Endothelial cell of umbilical vein (primary cell): ENCODE measurements around the gene CHST11. TPM values are rescaled to one million over a fixed set of nuclear protein-coding genes. Genes with fewer than 3 reads are reported as not detected.

Source experiments
- BruUV-seq: library from RNA; stranded (reverse); fragments of 400-500 nt; replicated peaks from 2 replicates; lab custom pipeline; 2021; lab: Mats Ljungman, UMichigan
- CTCF ChIA-PET: fragments of 300-600, 350-600 bp; sonication (Branson Sonifier 250); formaldehyde crosslinking; loops from one replicate; lab custom pipeline; 2021; ENCODE audit warnings: antibody characterized with exemption, inconsistent platforms; lab: Charles Lee
- POLR2A ChIA-PET: fragments of 300-600, 350-600 bp; sonication (Branson Sonifier 250); formaldehyde crosslinking; loops from one replicate; lab custom pipeline; 2021; ENCODE audit warnings: antibody characterized with exemption, inconsistent platforms; lab: Charles Lee
- DNase-seq: peaks from one replicate; pipeline ENCODE4 v3.0.0-alpha.2; 2011; ENCODE audit warnings: low read depth, low spot score
- FAIRE-seq: peaks from 2 replicates; lab custom pipeline; 2011; peaks lifted over from hg19 to GRCh38; lab: Jason Lieb, UNC
- H2AFZ ChIP-seq: 2 replicates; pipeline ENCODE4 v1.6.0; 2012; ENCODE audit warnings: low read depth, low read length, control low read depth, inconsistent platforms
- H3K27ac ChIP-seq: 2 replicates; pipeline ENCODE4 v1.5.1; 2011; ENCODE audit warnings: low read depth, mild to moderate bottlenecking, control low read depth, low read length, moderate library complexity; ENCODE audit not compliant: insufficient read depth
- H3K27me3 ChIP-seq, 2 experiments: 2 replicates each; pipeline versions ENCODE4 v1.6.0 to v1.6.1; 2011; ENCODE audit warnings: low read length in 2 of 2, mixed read lengths in 1 of 2; ENCODE audit not compliant: control insufficient read depth in 2 of 2, insufficient read depth in 2 of 2
- H3K36me3 ChIP-seq, 2 experiments: 2 replicates in 1 of 2; 3 replicates in 1 of 2; pipeline ENCODE4 v1.5.1; 2011; ENCODE audit warnings: low read length in 2 of 2, mild to moderate bottlenecking in 1 of 2, moderate library complexity in 1 of 2; ENCODE audit not compliant: control insufficient read depth in 2 of 2, insufficient read depth in 2 of 2; ENCODE audit errors: extremely low read depth in 1 of 2
- H3K4me1 ChIP-seq: 3 replicates; pipeline ENCODE4 v1.5.1; 2011; ENCODE audit warnings: mild to moderate bottlenecking, low read length; ENCODE audit not compliant: control insufficient read depth, insufficient read depth; ENCODE audit errors: extremely low read depth
- H3K4me2 ChIP-seq: 2 replicates; pipeline ENCODE4 v1.6.1; 2011; ENCODE audit warnings: low read length, control low read depth, mixed read lengths; ENCODE audit not compliant: insufficient read depth
- H3K4me3 ChIP-seq, 3 experiments: fragments of 200-600 bp in 1 of 3; sonication (generic), shearing (Covaris generic) in 1 of 3; replicated peaks in 1 of 3; 2 replicates each; pipeline ENCODE4 v1.5.1; 2011 to 2016; ENCODE audit warnings: control low read depth in 3 of 3, low read length in 3 of 3, mild to moderate bottlenecking in 2 of 3, inconsistent platforms in 1 of 3, low read depth in 1 of 3, moderate library complexity in 1 of 3; ENCODE audit not compliant: insufficient read depth in 1 of 3
- H3K79me2 ChIP-seq: 2 replicates; pipeline ENCODE4 v1.6.0; 2012; ENCODE audit warnings: low read length, inconsistent platforms; ENCODE audit not compliant: control insufficient read depth, insufficient read depth
- H3K9ac ChIP-seq: replicated peaks from 2 replicates; pipeline ENCODE3; 2011; ENCODE audit warnings: low read length, control low read depth; ENCODE audit not compliant: insufficient read depth; ENCODE audit errors: extremely low read depth
- H3K9me1 ChIP-seq: replicated peaks from 3 replicates; pipeline ENCODE4 v1.6.0; 2011; ENCODE audit warnings: mild to moderate bottlenecking, low read length; ENCODE audit not compliant: control insufficient read depth, insufficient read depth; ENCODE audit errors: extremely low read depth
- H3K9me3 ChIP-seq: replicated peaks from 2 replicates; pipeline ENCODE4 v1.5.1; 2012; ENCODE audit warnings: low read length, inconsistent platforms; ENCODE audit not compliant: control insufficient read depth, insufficient read depth
- H4K20me1 ChIP-seq: replicated peaks from 2 replicates; pipeline ENCODE3; 2011; ENCODE audit warnings: mild to moderate bottlenecking, low read length; ENCODE audit not compliant: control insufficient read depth, insufficient read depth; ENCODE audit errors: extremely low read depth
- CTCF ChIP-seq, 2 donors: IDR thresholded peaks; 1 replicate in 1 of 2; 2 replicates in 1 of 2; pipeline ENCODE4 v1.5.1; 2011; ENCODE audit warnings: low read length in 2 of 2, mild to moderate bottlenecking in 2 of 2, moderate library complexity in 2 of 2, control low read depth in 1 of 2, inconsistent platforms in 1 of 2, low read depth in 1 of 2; ENCODE audit not compliant: insufficient read depth in 1 of 2; ENCODE audit errors: extremely low read depth in 1 of 2
- EZH2 ChIP-seq: IDR thresholded peaks from 2 replicates; pipeline ENCODE4 v1.6.1; 2012; ENCODE audit warnings: borderline replicate concordance, low read depth, mild to moderate bottlenecking, moderate library complexity, low read length, inconsistent platforms; ENCODE audit not compliant: severe bottlenecking
- FOS ChIP-seq: IDR thresholded peaks from 2 replicates; pipeline ENCODE4 v1.6.1; 2011; ENCODE audit warnings: mild to moderate bottlenecking, low read length, moderate library complexity, borderline replicate concordance; ENCODE audit not compliant: insufficient read depth
- GATA2 ChIP-seq: IDR thresholded peaks from 2 replicates; pipeline ENCODE4 v1.7.0; 2011; ENCODE audit warnings: low read depth, mild to moderate bottlenecking, moderate library complexity, mixed read lengths, low read length; ENCODE audit not compliant: insufficient read length, insufficient read depth
- JUN ChIP-seq: IDR thresholded peaks from 2 replicates; pipeline ENCODE4 v1.6.1; 2011; ENCODE audit warnings: borderline replicate concordance, low read depth; ENCODE audit not compliant: insufficient read length, insufficient read depth
- MAX ChIP-seq: IDR thresholded peaks from 2 replicates; pipeline ENCODE4 v1.6.1; 2011; ENCODE audit not compliant: insufficient read depth, insufficient read length
- MYC ChIP-seq: IDR thresholded peaks from one replicate; pipeline ENCODE4 v1.6.1; 2011; ENCODE audit warnings: mild to moderate bottlenecking, low read depth, low read length
- POLR2A ChIP-seq: IDR thresholded peaks from 2 replicates; pipeline ENCODE4 v1.6.1; 2012; ENCODE audit warnings: low read depth, mild to moderate bottlenecking, control low read depth, low read length
- POLR2AphosphoS5 ChIP-seq: IDR thresholded peaks from 2 replicates; pipeline ENCODE4 v1.6.1; 2012; ENCODE audit warnings: low read depth, mild to moderate bottlenecking, control low read depth, low read length, moderate library complexity; ENCODE audit not compliant: insufficient read depth
- dilution Hi-C: fragments of 300-500 bp; cut with MboI; formaldehyde crosslinking; loops from one replicate; pipeline ENCODE4 v1.15.0; 2019; ENCODE audit warnings: low sequenced_read_pairs; ENCODE audit not compliant: extremely low pct_ligation_motif_present
- intact Hi-C: fragments of 100-400 bp; cut with micrococcal nuclease; formaldehyde crosslinking; loops from one replicate; pipeline ENCODE4 v1.10.0; 2022
- polyA plus RNA-seq, 4 experiments: library from polyadenylated mRNA; depleted of rRNA in 3 of 4; stranded (reverse) in 3 of 4; unstranded in 1 of 4; fragments of >200 nt; gene quantifications; 2 replicates each; pipeline versions ENCODE4 v1.2.1 to v1.2.3, GENCODE V29; 2011 to 2012; ENCODE audit warnings: missing spikeins in 1 of 4
- total RNA-seq: library from RNA; stranded (reverse); gene quantifications from 2 replicates; pipeline ENCODE4 v1.2.3, GENCODE V29; 2021

Gene CHST11
- total and polyA plus RNA-seq, 2 donors (not counting 3 experiments of a cell fraction or from before 2014, with no cell fraction given): 19.7 to 20.9 TPM

- no TSS peak for BruUV-seq
- TF ChIP-seq MYC (no peak), EZH2 (no peak), FOS (no peak), CTCF (IDR thresholded peaks at IDR 0.05; ENCODE audit: extremely low read depth in 1 of 2, insufficient read depth in 1 of 2, low read depth in 1 of 2, low read length in 2 of 2) (no peak), MAX (no peak), JUN (no peak), GATA2 (no peak), POLR2AphosphoS5 (no peak), POLR2A (no peak)
- H2AFZ ChIP-seq: no peak overlapping the region
- no peaks in the 10 kb centered on the region for H4K20me1 ChIP-seq
- H3K27me3 ChIP-seq: peaks cover 0 to 3% of the 10 kb centered on the region in 2 experiments
- H3K79me2 ChIP-seq: no peaks in the 10 kb centered on the region
- ChIA-PET POLR2A (no interaction called here), CTCF (no interaction called here)
- DNase-seq (no peak), FAIRE-seq (no peak)
- no peak overlapping the region for H3K9ac ChIP-seq
- H3K9me3 ChIP-seq: no peaks in the 10 kb centered on the region
- H3K4me3 ChIP-seq: no peak overlapping the region
- H3K36me3 ChIP-seq: no peaks in the 10 kb centered on the region
- no peaks in the 10 kb centered on the region for H3K4me1 ChIP-seq
- no peak overlapping the region for H3K4me2 ChIP-seq
- no peak overlapping the region for H3K27ac ChIP-seq
- dilution Hi-C loops (no loop called here), intact Hi-C loops (no loop called here)
- H3K9me1 ChIP-seq: no peaks in the 10 kb centered on the region
These were observed 329.6 kb downstream of the CHST11 start for GRCh38 chr12:104786352-104786751.
